ENCODE data around the gene CUL3. TPM values are rescaled to one million over a fixed set of nuclear protein-coding genes. Genes with fewer than 3 reads are reported as not detected.

The CUL3 gene
- polyA plus RNA-seq, 3 donors, result 12.3 to 28.7 (median 12.9) TPM

GRCh38 chr2:224442071-224442967, 142.8 kb downstream of the CUL3 start:
- Mint-ChIP-seq H3K36me3 (no peaks in the 10 kb centered on the region), H3K9me3 (peaks cover 0 to 3% (median 0%) of the 10 kb centered on the region in 7 donors), H3K4me1 (peaks cover 28% of the 10 kb centered on the region), H3K27me3 (ENCODE audit: low read depth in 3 of 3) (peaks cover 9 to 25% (median 11%) of the 10 kb centered on the region in 3 donors), H3K4me3 (peak overlapping the region; percentile 80 to 93), H3K27ac (peak overlapping the region in 4 of 7 donors; percentile 53 to 82 (median 68))
- Histone ChIP-seq H3K36me3 (replicated peaks in 1 of 2; ENCODE audit: control insufficient read depth in 1 of 2, insufficient read depth in 2 of 2, low read length in 2 of 2) (no peaks in the 10 kb centered on the region), H2AFZ (ENCODE audit: insufficient read depth, low read depth, low read length, poor library complexity, severe bottlenecking) (peak overlapping the region; percentile 99), H3K4me3 (replicated peaks in 1 of 3; ENCODE audit: low read depth in 2 of 3, low read length in 3 of 3) (peak overlapping the region; percentile 46 to 80 (median 46)), H3K4me1 (ENCODE audit: control insufficient read depth in 1 of 2, insufficient read depth in 2 of 2, low read length in 2 of 2) (peaks cover 14 to 17% of the 10 kb centered on the region in 2 donors), H3K27me3 (ENCODE audit: control insufficient read depth in 2 of 2, insufficient read depth in 2 of 2, low read length in 2 of 2) (no peaks in the 10 kb centered on the region), H3K27ac (ENCODE audit: low read depth in 1 of 2, low read length in 2 of 2) (peak overlapping the region in 1 of 2 donors; percentile 41), H3K9ac (ENCODE audit: insufficient read depth, low read length, poor library complexity, severe bottlenecking) (peak overlapping the region; percentile 74), H4K20me1 (ENCODE audit: insufficient read depth, low read length) (no peaks in the 10 kb centered on the region), H3K4me2 (replicated peaks; ENCODE audit: extremely low read depth, low read length, poor library complexity, severe bottlenecking) (peak overlapping the region; percentile 91), H3K79me2 (ENCODE audit: insufficient read depth, low read length) (no peaks in the 10 kb centered on the region), H3K9me3 (replicated peaks in 1 of 2; ENCODE audit: control insufficient read depth in 1 of 2, insufficient read depth in 1 of 2, low read length in 2 of 2) (no peaks in the 10 kb centered on the region)
- peak; percentile 8 to 26 (median 11) for DNase-seq
- under 1% methylated on average over 68 of the region's 82 CpGs for WGBS (ENCODE audit: insufficient coverage)
- intact Hi-C loops (cut with micrococcal nuclease), result loop anchor here in 1 of 2 donors (5.0 kb wide), 2 partner anchors 35 to 75 kb away; no protein-coding TSS in a partner anchor
- no peak for TF ChIP-seq CTCF (IDR thresholded peaks at IDR 0.05)

- intact Hi-C loops (cut with micrococcal nuclease), result loop anchor here in 1 of 2 donors (5.0 kb wide), 2 partner anchors 34 to 74 kb away; no protein-coding TSS in a partner anchor
- Mint-ChIP-seq H3K27me3 (ENCODE audit: low read depth in 3 of 3) (peaks cover 9 to 23% (median 15%) of the 10 kb centered on the region in 3 donors), H3K27ac (peak overlapping the region in 1 of 7 donors; percentile 64), H3K4me1 (peaks cover 28% of the 10 kb centered on the region), H3K9me3 (peaks cover 0 to 3% (median 0%) of the 10 kb centered on the region in 7 donors), H3K36me3 (no peaks in the 10 kb centered on the region), H3K4me3 (peak overlapping the region; percentile 4 to 90)
- Histone ChIP-seq H4K20me1 (ENCODE audit: insufficient read depth, low read length) (no peaks in the 10 kb centered on the region), H2AFZ (ENCODE audit: insufficient read depth, low read depth, low read length, poor library complexity, severe bottlenecking) (no peak overlapping the region), H3K9me3 (replicated peaks in 1 of 2; ENCODE audit: control insufficient read depth in 1 of 2, insufficient read depth in 1 of 2, low read length in 2 of 2) (no peaks in the 10 kb centered on the region), H3K79me2 (ENCODE audit: insufficient read depth, low read length) (no peaks in the 10 kb centered on the region), H3K4me2 (replicated peaks; ENCODE audit: extremely low read depth, low read length, poor library complexity, severe bottlenecking) (no peak overlapping the region), H3K4me1 (ENCODE audit: control insufficient read depth in 1 of 2, insufficient read depth in 2 of 2, low read length in 2 of 2) (peaks cover 14 to 17% of the 10 kb centered on the region in 2 donors), H3K27ac (ENCODE audit: low read depth in 1 of 2, low read length in 2 of 2) (no peak overlapping the region), H3K9ac (ENCODE audit: insufficient read depth, low read length, poor library complexity, severe bottlenecking) (no peak overlapping the region), H3K27me3 (ENCODE audit: control insufficient read depth in 2 of 2, insufficient read depth in 2 of 2, low read length in 2 of 2) (no peaks in the 10 kb centered on the region), H3K36me3 (replicated peaks in 1 of 2; ENCODE audit: control insufficient read depth in 1 of 2, insufficient read depth in 2 of 2, low read length in 2 of 2) (no peaks in the 10 kb centered on the region), H3K4me3 (replicated peaks in 1 of 3; ENCODE audit: low read depth in 2 of 3, low read length in 3 of 3) (no peak overlapping the region)
- TF ChIP-seq CTCF (IDR thresholded peaks at IDR 0.05), result no peak
- WGBS (ENCODE audit: insufficient coverage), result 100% methylated on average over 1 of the region's 5 CpGs
- DNase-seq, result peak; percentile 46 to 76 (median 69)
Measured at GRCh38 chr2:224440988-224441387, 144.2 kb downstream of the CUL3 start.
